ENCODE data around the gene MALAT1.
"Not testable (repeated sequence)": the region's sequence is repeated elsewhere in the genome, so short reads cannot be mapped to it uniquely, and the experiment has no call there.

GRCh38 chr11:65467306-65467705 lies 31.5 kb upstream of the MALAT1 start:
- peak in 1 of 2 experiments; percentile 38; a peak in 2 of 4 replicates for TF ChIP-seq CTCF (conservative IDR thresholded peaks at IDR 0.05; ENCODE audit: low read depth in 2 of 2)
- not testable (repeated sequence) for TF ChIP-seq JUNB (IDR thresholded peaks at IDR 0.05; ENCODE audit: unreplicated experiment); EZH2 (IDR thresholded peaks at IDR 0.05; ENCODE audit: low read depth, unreplicated experiment); POLR2AphosphoS5 (IDR thresholded peaks at IDR 0.05; ENCODE audit: low read depth); EZH2phosphoT487 (IDR thresholded peaks at IDR 0.05; ENCODE audit: unreplicated experiment)

All from GM23338 (cell line).